SK-N-SH treated with all-trans-retinoic acid at 6 μM for 48 hours (cell line): ENCODE data around the gene THAP7.

Source experiments
- PPARA ChIP-seq: fragments of 250-450 bp; sonication (Bioruptor Pico); IDR thresholded peaks from 2 replicates; pipeline ENCODE4 v1.5.0; 2020; ENCODE audit warnings: mild to moderate bottlenecking, borderline replicate concordance
- SNAI2 ChIP-seq: fragments of 250-450 bp; sonication (Bioruptor Pico); IDR thresholded peaks from 2 replicates; pipeline ENCODE4 v1.5.0; 2020; ENCODE audit warnings: mild to moderate bottlenecking, moderate library complexity

GRCh38 chr22:20968281-20968977, 33.5 kb downstream of the THAP7 start:
- TF ChIP-seq PPARA, result no peak
- TF ChIP-seq SNAI2 (CRISPR knock-in tag), result no peak
